ENCODE results near the gene PKP2.

The PKP2 gene

DNA sequence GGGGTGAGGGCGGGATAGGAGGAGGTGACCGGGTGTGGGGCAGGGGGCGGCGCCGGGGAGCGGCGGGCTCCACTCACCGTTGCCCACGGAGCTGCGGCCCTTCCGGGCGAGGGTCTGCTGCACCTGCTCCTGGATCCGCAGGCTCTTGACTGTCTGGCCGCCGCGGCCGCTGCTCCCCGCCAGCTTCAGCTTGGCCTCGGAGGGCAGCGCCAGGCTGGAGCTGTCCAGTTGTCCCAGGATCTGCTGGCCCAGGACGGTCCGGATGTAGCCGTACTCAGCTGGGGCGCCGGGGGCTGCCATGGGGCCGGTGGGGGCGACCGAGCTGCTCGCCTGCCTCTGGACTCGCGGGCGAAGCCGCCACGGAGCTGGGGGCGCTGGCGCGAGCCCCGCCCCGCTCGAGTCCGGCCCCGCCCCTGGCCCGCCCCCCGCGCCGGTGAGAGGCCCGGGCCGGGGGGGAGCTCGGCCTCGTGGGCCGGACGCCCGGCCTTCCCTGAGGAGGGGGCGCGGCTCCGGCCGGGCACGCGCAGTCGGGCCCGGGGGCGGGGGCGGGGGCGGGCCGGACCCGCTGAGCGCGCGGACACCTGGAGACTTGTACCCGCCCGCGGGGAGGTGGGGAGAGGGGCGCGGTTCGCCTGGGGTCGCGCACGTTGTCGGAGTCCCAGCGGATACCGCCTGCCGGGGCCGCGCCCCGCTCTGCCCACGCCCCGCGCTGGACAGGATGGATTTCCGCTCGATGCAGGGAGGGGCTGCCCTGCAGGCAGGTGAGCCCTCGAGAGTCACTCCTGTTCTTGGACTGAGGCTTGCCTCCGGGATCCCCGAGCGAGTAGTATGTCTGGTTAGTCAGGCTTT lies at the start of gene PKP2:
Gene PKP2, minus strand, starts transcription at position 346 of the 849 bp plus-strand sequence. Its CDS starts 46 bp downstream, at position 300.
- H3K27me3 ChIP-seq (ENCODE audit: control insufficient read depth, insufficient read depth, low read length) = peaks cover 10% of the 10 kb centered on the region
- peak within 1 kb of the TSS; percentile 89 for H3K4me3 ChIP-seq (ENCODE audit: low read depth, low read length)
- no peaks in the 10 kb centered on the region for H3K36me3 ChIP-seq (ENCODE audit: control insufficient read depth, insufficient read depth, low read length)
- H3K9ac ChIP-seq (ENCODE audit: low read depth, low read length) = peak within 1 kb of the TSS; percentile 89
- peaks cover 23% of the 10 kb centered on the region for H3K4me1 ChIP-seq (ENCODE audit: control insufficient read depth, insufficient read depth, low read length)
- no peaks in the 10 kb centered on the region for H3K9me3 ChIP-seq (ENCODE audit: control insufficient read depth, insufficient read depth, low read length)

- Histone ChIP-seq H3K27me3 (ENCODE audit: control insufficient read depth, insufficient read depth, low read length) (no peaks in the 10 kb centered on the region), H3K4me3 (ENCODE audit: low read depth, low read length) (no peak overlapping the region), H3K4me1 (ENCODE audit: control insufficient read depth, insufficient read depth, low read length) (no peaks in the 10 kb centered on the region), H3K36me3 (ENCODE audit: control insufficient read depth, insufficient read depth, low read length) (no peaks in the 10 kb centered on the region), H3K9ac (ENCODE audit: low read depth, low read length) (no peak overlapping the region), H3K9me3 (ENCODE audit: control insufficient read depth, insufficient read depth, low read length) (no peaks in the 10 kb centered on the region)
Measured at GRCh38 chr12:32944195-32944594, 47.6 kb upstream of the PKP2 start.

DNA sequence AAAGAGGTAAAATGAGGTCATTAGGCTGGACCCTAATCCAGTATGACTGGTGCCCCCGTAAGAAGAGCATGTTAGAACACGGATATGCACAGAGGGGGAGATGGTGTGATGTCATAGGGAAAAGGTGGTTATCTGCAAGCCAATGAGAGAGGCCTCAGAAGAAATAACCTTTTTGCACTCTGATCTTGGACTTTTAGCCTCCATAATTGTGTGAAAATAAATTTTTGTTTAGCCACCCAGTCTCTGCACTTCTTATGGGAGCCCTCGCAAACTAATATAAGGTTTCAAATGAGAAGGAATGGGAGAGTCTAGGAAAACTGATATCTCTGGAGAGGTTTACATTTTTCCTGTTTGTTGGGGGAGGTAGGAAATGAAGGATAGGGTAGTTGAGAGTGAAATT lies 43.2 kb upstream of the PKP2 start:
- no peaks in the 10 kb centered on the region for H3K4me1 ChIP-seq (ENCODE audit: control insufficient read depth, insufficient read depth, low read length)
- no peaks in the 10 kb centered on the region for H3K36me3 ChIP-seq (ENCODE audit: control insufficient read depth, insufficient read depth, low read length)
- no peaks in the 10 kb centered on the region for H3K9me3 ChIP-seq (ENCODE audit: control insufficient read depth, insufficient read depth, low read length)
- no peak overlapping the region for H3K4me3 ChIP-seq (ENCODE audit: low read depth, low read length)
- H3K27me3 ChIP-seq (ENCODE audit: control insufficient read depth, insufficient read depth, low read length) = no peaks in the 10 kb centered on the region
- no peak overlapping the region for H3K9ac ChIP-seq (ENCODE audit: low read depth, low read length)

DNA sequence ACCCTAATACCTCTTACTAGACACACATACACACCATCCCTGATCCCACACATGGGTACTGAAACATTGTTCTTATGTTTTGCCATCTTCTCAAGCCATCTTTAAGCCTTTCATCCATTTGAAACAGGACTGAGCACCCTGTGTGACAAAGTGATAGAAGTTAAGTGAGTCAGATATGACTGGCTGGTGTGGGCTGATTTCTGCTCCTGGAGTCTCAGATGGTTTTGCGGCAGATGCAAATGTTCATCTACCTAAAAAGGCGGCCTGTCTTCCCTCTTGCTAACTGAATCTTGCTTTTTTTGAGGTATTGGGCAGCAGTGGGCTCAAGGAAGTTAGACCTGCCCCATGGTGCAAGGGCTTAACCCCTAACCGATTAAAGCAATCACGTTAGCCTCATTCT lies 30.4 kb upstream of the PKP2 start:
- no peaks in the 10 kb centered on the region for H3K27me3 ChIP-seq (ENCODE audit: control insufficient read depth, insufficient read depth, low read length)
- H3K4me3 ChIP-seq (ENCODE audit: low read depth, low read length) = no peak overlapping the region
- no peaks in the 10 kb centered on the region for H3K36me3 ChIP-seq (ENCODE audit: control insufficient read depth, insufficient read depth, low read length)
- H3K9me3 ChIP-seq (ENCODE audit: control insufficient read depth, insufficient read depth, low read length) = no peaks in the 10 kb centered on the region
- H3K4me1 ChIP-seq (ENCODE audit: control insufficient read depth, insufficient read depth, low read length) = no peaks in the 10 kb centered on the region
- no peak overlapping the region for H3K9ac ChIP-seq (ENCODE audit: low read depth, low read length)

- Histone ChIP-seq H3K27me3 (ENCODE audit: control insufficient read depth, insufficient read depth, low read length) (no peaks in the 10 kb centered on the region), H3K4me3 (ENCODE audit: low read depth, low read length) (no peak overlapping the region), H3K4me1 (ENCODE audit: control insufficient read depth, insufficient read depth, low read length) (no peaks in the 10 kb centered on the region), H3K9me3 (ENCODE audit: control insufficient read depth, insufficient read depth, low read length) (no peaks in the 10 kb centered on the region), H3K9ac (ENCODE audit: low read depth, low read length) (no peak overlapping the region), H3K36me3 (ENCODE audit: control insufficient read depth, insufficient read depth, low read length) (no peaks in the 10 kb centered on the region)
Measured at GRCh38 chr12:32926356-32926755, 29.8 kb upstream of the PKP2 start.

DNA sequence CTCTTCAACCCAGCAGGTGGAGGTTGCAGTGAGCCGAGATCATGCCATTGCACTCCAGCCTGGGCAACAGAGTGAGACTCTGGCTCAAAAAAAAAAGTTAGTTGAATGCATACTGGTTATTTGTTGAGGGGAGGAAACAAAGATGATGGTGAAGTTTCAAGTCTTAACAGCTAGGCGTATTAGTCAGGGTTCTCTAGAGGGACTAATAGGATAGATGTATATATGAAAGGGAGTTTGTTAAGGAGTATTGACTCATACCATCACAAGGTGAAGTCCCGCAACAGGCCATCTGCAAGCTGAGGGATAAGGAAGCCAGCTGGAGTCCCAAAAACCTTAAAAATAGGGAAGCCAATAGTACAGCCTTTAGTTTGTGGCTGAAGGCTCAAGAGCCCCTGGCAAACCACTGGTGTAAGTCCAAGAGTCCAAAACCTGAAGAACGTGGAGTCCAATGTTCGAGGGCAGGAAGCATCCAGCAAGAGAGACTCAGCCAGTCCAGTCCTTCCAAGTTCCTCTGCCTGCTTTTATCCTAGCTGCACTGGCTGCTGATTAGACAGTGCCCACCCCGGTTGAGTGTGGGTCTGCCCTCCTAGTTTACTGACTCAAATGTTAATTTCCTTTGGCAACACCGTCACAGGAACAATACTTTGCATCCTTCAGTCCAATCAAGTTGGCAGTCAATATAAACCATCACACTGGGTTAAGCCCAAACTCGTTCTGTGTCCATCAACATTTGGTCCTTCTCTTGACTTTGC lies 26.1 kb upstream of the PKP2 start:
- H3K4me3 ChIP-seq (ENCODE audit: low read depth, low read length) = no peak overlapping the region
- no peaks in the 10 kb centered on the region for H3K4me1 ChIP-seq (ENCODE audit: control insufficient read depth, insufficient read depth, low read length)
- H3K9me3 ChIP-seq (ENCODE audit: control insufficient read depth, insufficient read depth, low read length) = no peaks in the 10 kb centered on the region
- H3K36me3 ChIP-seq (ENCODE audit: control insufficient read depth, insufficient read depth, low read length) = no peaks in the 10 kb centered on the region
- H3K27me3 ChIP-seq (ENCODE audit: control insufficient read depth, insufficient read depth, low read length) = no peaks in the 10 kb centered on the region
- H3K9ac ChIP-seq (ENCODE audit: low read depth, low read length) = no peak overlapping the region

GRCh38 chr12:32921397-32921796 lies 24.8 kb upstream of the PKP2 start:
- Histone ChIP-seq H3K4me3 (ENCODE audit: low read depth, low read length) (no peak overlapping the region), H3K36me3 (ENCODE audit: control insufficient read depth, insufficient read depth, low read length) (no peaks in the 10 kb centered on the region), H3K9me3 (ENCODE audit: control insufficient read depth, insufficient read depth, low read length) (no peaks in the 10 kb centered on the region), H3K27me3 (ENCODE audit: control insufficient read depth, insufficient read depth, low read length) (no peaks in the 10 kb centered on the region), H3K4me1 (ENCODE audit: control insufficient read depth, insufficient read depth, low read length) (no peaks in the 10 kb centered on the region), H3K9ac (ENCODE audit: low read depth, low read length) (no peak overlapping the region)

- H3K9ac ChIP-seq (ENCODE audit: low read depth, low read length) = no peak overlapping the region
- no peaks in the 10 kb centered on the region for H3K4me1 ChIP-seq (ENCODE audit: control insufficient read depth, insufficient read depth, low read length)
- H3K36me3 ChIP-seq (ENCODE audit: control insufficient read depth, insufficient read depth, low read length) = no peaks in the 10 kb centered on the region
- H3K9me3 ChIP-seq (ENCODE audit: control insufficient read depth, insufficient read depth, low read length) = no peaks in the 10 kb centered on the region
- no peaks in the 10 kb centered on the region for H3K27me3 ChIP-seq (ENCODE audit: control insufficient read depth, insufficient read depth, low read length)
- no peak overlapping the region for H3K4me3 ChIP-seq (ENCODE audit: low read depth, low read length)
Measured at GRCh38 chr12:32920506-32921085, 24.0 kb upstream of the PKP2 start.

GRCh38 chr12:32918890-32919801 lies 22.6 kb upstream of the PKP2 start:
- Histone ChIP-seq H3K9me3 (ENCODE audit: control insufficient read depth, insufficient read depth, low read length) (no peaks in the 10 kb centered on the region), H3K9ac (ENCODE audit: low read depth, low read length) (no peak overlapping the region), H3K36me3 (ENCODE audit: control insufficient read depth, insufficient read depth, low read length) (no peaks in the 10 kb centered on the region), H3K27me3 (ENCODE audit: control insufficient read depth, insufficient read depth, low read length) (no peaks in the 10 kb centered on the region), H3K4me1 (ENCODE audit: control insufficient read depth, insufficient read depth, low read length) (no peaks in the 10 kb centered on the region), H3K4me3 (ENCODE audit: low read depth, low read length) (no peak overlapping the region)

GRCh38 chr12:32917094-32917611 lies 20.6 kb upstream of the PKP2 start:
- no peaks in the 10 kb centered on the region for H3K27me3 ChIP-seq (ENCODE audit: control insufficient read depth, insufficient read depth, low read length)
- no peak overlapping the region for H3K9ac ChIP-seq (ENCODE audit: low read depth, low read length)
- H3K4me3 ChIP-seq (ENCODE audit: low read depth, low read length) = no peak overlapping the region
- no peaks in the 10 kb centered on the region for H3K36me3 ChIP-seq (ENCODE audit: control insufficient read depth, insufficient read depth, low read length)
- H3K4me1 ChIP-seq (ENCODE audit: control insufficient read depth, insufficient read depth, low read length) = no peaks in the 10 kb centered on the region
- H3K9me3 ChIP-seq (ENCODE audit: control insufficient read depth, insufficient read depth, low read length) = no peaks in the 10 kb centered on the region

- no peak overlapping the region for H3K9ac ChIP-seq (ENCODE audit: low read depth, low read length)
- H3K9me3 ChIP-seq (ENCODE audit: control insufficient read depth, insufficient read depth, low read length) = no peaks in the 10 kb centered on the region
- H3K4me3 ChIP-seq (ENCODE audit: low read depth, low read length) = no peak overlapping the region
- H3K27me3 ChIP-seq (ENCODE audit: control insufficient read depth, insufficient read depth, low read length) = no peaks in the 10 kb centered on the region
- H3K36me3 ChIP-seq (ENCODE audit: control insufficient read depth, insufficient read depth, low read length) = no peaks in the 10 kb centered on the region
- H3K4me1 ChIP-seq (ENCODE audit: control insufficient read depth, insufficient read depth, low read length) = no peaks in the 10 kb centered on the region
Measured at GRCh38 chr12:32907898-32908476, 11.4 kb upstream of the PKP2 start.
